OCI-LY7 (cell line): ENCODE measurements around the gene TRIM67. TPM values are rescaled to one million over a fixed set of nuclear protein-coding genes. Genes with fewer than 3 reads are reported as not detected.

ENCODE experiments used
- BruUV-seq: library from RNA; stranded (reverse); fragments of 400-500 nt; replicated peaks from 2 replicates; lab custom pipeline; 2021; lab: Mats Ljungman, UMichigan
- CTCF ChIA-PET: fragments of 300-600 bp; sonication (Branson Sonifier 250); formaldehyde crosslinking; loops from one replicate; lab custom pipeline; 2022; ENCODE audit warnings: antibody characterized with exemption; ENCODE audit not compliant: unreplicated experiment; lab: Charles Lee
- POLR2A ChIA-PET: fragments of 300-600 bp; sonication (Branson Sonifier 250); formaldehyde crosslinking; loops from one replicate; lab custom pipeline; 2022; ENCODE audit warnings: antibody characterized with exemption; lab: Charles Lee
- DNase-seq: peaks from one replicate; pipeline ENCODE4 v3.0.0-alpha.2; 2015; ENCODE audit warnings: low spot score
- H2AFZ ChIP-seq: fragments of 200-600 bp; sonication (generic), shearing (Covaris generic); 2 replicates; pipeline ENCODE4 v1.6.1; 2014; ENCODE audit warnings: mild to moderate bottlenecking, antibody characterized with exemption, low read length, moderate library complexity
- H3K27ac ChIP-seq: fragments of 200-600 bp; sonication (generic); 2 replicates; pipeline ENCODE4 v1.5.1; 2014; ENCODE audit warnings: mixed run types, low read depth, mild to moderate bottlenecking, moderate library complexity, low read length, inconsistent platforms; ENCODE audit not compliant: poor library complexity, severe bottlenecking
- H3K36me3 ChIP-seq: fragments of 200-600 bp; sonication (generic); 2 replicates; pipeline ENCODE4 v1.6.1; 2014; ENCODE audit warnings: mild to moderate bottlenecking, antibody characterized with exemption, low read length, moderate library complexity, mixed read lengths; ENCODE audit not compliant: insufficient read depth
- H3K4me1 ChIP-seq: fragments of 200-600 bp; sonication (generic); 2 replicates; pipeline ENCODE4 v1.5.1; 2014; ENCODE audit warnings: mild to moderate bottlenecking, low read length; ENCODE audit not compliant: insufficient read depth, poor library complexity, severe bottlenecking
- H3K4me2 ChIP-seq: fragments of 200-600 bp; sonication (generic); 2 replicates; pipeline ENCODE4 v1.6.1; 2014; ENCODE audit warnings: mild to moderate bottlenecking, low read length
- H3K4me3 ChIP-seq: fragments of 200-600 bp; sonication (generic); 2 replicates; pipeline ENCODE4 v1.5.1; 2014; ENCODE audit warnings: mild to moderate bottlenecking, low read depth, low read length; ENCODE audit not compliant: poor library complexity, severe bottlenecking
- H3K79me2 ChIP-seq: fragments of 200-600 bp; sonication (generic); 2 replicates; pipeline ENCODE4 v1.6.1; 2016; ENCODE audit warnings: low read depth, mild to moderate bottlenecking, low read length, moderate library complexity, mixed read lengths; ENCODE audit not compliant: insufficient read depth
- H3K9me2 ChIP-seq: fragments of 200-600 bp; sonication (generic); 2 replicates; pipeline ENCODE4 v1.6.1; 2016; ENCODE audit warnings: mild to moderate bottlenecking, low read length, mixed read lengths; ENCODE audit not compliant: insufficient read depth
- H3K9me3 ChIP-seq: fragments of 200-600 bp; sonication (generic); 2 replicates; pipeline ENCODE4 v1.6.1; 2014; ENCODE audit warnings: mild to moderate bottlenecking, mixed run types, low read length, mixed read lengths
- H4K20me1 ChIP-seq: fragments of 200-600 bp; sonication (generic); 2 replicates; pipeline ENCODE4 v1.6.1; 2014; ENCODE audit warnings: mild to moderate bottlenecking, antibody characterized with exemption, low read length, moderate library complexity, mixed read lengths; ENCODE audit not compliant: insufficient read depth
- CTCF ChIP-seq: fragments of 200-600 bp; sonication (generic); conservative IDR thresholded peaks from 2 replicates; pipeline ENCODE4 v1.5.1; 2014; ENCODE audit warnings: mild to moderate bottlenecking, antibody characterized with exemption, low read length, moderate library complexity, mixed read lengths
- EZH2phosphoT487 ChIP-seq: fragments of 200-600 bp; sonication (generic); IDR thresholded peaks from 2 replicates; pipeline ENCODE4 v1.6.1; 2018; ENCODE audit warnings: low read depth, borderline replicate concordance, mild to moderate bottlenecking, mixed run types, antibody characterized with exemption, low read length, moderate library complexity, mixed read lengths
- intact Hi-C: fragments of 100-400 bp; cut with micrococcal nuclease; formaldehyde crosslinking; loops from one replicate; pipeline ENCODE4 v1.10.0; 2022; ENCODE audit not compliant: unreplicated experiment
- total RNA-seq, 2 experiments: library from RNA; depleted of rRNA in 1 of 2; stranded (reverse); fragments of >200 nt in 1 of 2; shearing (Covaris generic) in 1 of 2; gene quantifications; 2 replicates each; pipeline ENCODE4 v1.2.3, GENCODE V29; 2014 to 2022

TRIM67 gene
- total RNA-seq, 2 experiments from 2014 or later = 0.03 to 0.06 TPM

GRCh38 chr1:231235526-231236207 is 73.8 kb downstream of the TRIM67 start:
- intact Hi-C loops = no loop called here
- H2AFZ ChIP-seq = no peak overlapping the region
- H3K4me1 ChIP-seq = peaks cover 22% of the 10 kb centered on the region
- H3K79me2 ChIP-seq = peaks cover 20% of the 10 kb centered on the region
- POLR2A ChIA-PET = interaction anchor here (0.6 to 0.8 kb wide), 2 partner anchors 20 to 32 kb away, joined by 3 read pairs; no protein-coding TSS in a partner anchor
- BruUV-seq = no TSS peak
- TF ChIP-seq CTCF (no peak), EZH2phosphoT487 (no peak)
- H4K20me1 ChIP-seq = no peaks in the 10 kb centered on the region
- H3K4me3 ChIP-seq = no peak overlapping the region
- H3K9me3 ChIP-seq = no peaks in the 10 kb centered on the region
- H3K27ac ChIP-seq = no peak overlapping the region
- no peaks in the 10 kb centered on the region for H3K9me2 ChIP-seq
- no peak overlapping the region for H3K4me2 ChIP-seq
- CTCF ChIA-PET = no interaction called here
- DNase-seq = no peak
- peaks cover 65% of the 10 kb centered on the region for H3K36me3 ChIP-seq

- H2AFZ ChIP-seq = no peak overlapping the region
- no peak overlapping the region for H3K27ac ChIP-seq
- no peaks in the 10 kb centered on the region for H4K20me1 ChIP-seq
- BruUV-seq = no TSS peak
- TF ChIP-seq EZH2phosphoT487 (no peak), CTCF (no peak)
- peaks cover 22% of the 10 kb centered on the region for H3K4me1 ChIP-seq
- H3K4me2 ChIP-seq = no peak overlapping the region
- ChIA-PET POLR2A (no interaction called here), CTCF (no interaction called here)
- no peaks in the 10 kb centered on the region for H3K9me3 ChIP-seq
- no peaks in the 10 kb centered on the region for H3K9me2 ChIP-seq
- H3K36me3 ChIP-seq = peaks cover 60% of the 10 kb centered on the region
- intact Hi-C loops = no loop called here
- no peak for DNase-seq
- H3K79me2 ChIP-seq = peaks cover 24% of the 10 kb centered on the region
- no peak overlapping the region for H3K4me3 ChIP-seq
Measured at GRCh38 chr1:231236208-231236591, 74.3 kb downstream of the TRIM67 start.

GRCh38 chr1:231236938-231237337 is 75.1 kb downstream of the TRIM67 start:
- intact Hi-C loops = no loop called here
- POLR2A ChIA-PET = no interaction called here
- Histone ChIP-seq H3K4me3 (no peak overlapping the region), H3K4me1 (peaks cover 22% of the 10 kb centered on the region), H3K9me2 (no peaks in the 10 kb centered on the region), H4K20me1 (no peaks in the 10 kb centered on the region), H3K36me3 (peaks cover 54% of the 10 kb centered on the region), H3K9me3 (no peaks in the 10 kb centered on the region), H3K4me2 (no peak overlapping the region), H3K27ac (no peak overlapping the region), H2AFZ (no peak overlapping the region), H3K79me2 (peaks cover 32% of the 10 kb centered on the region)
- TF ChIP-seq EZH2phosphoT487 (no peak), CTCF (no peak)
- CTCF ChIA-PET = no interaction called here
- no TSS peak for BruUV-seq
- DNase-seq = no peak
